ENCODE results near the gene ZBTB46. TPM values are rescaled to one million over a fixed set of nuclear protein-coding genes. Genes with fewer than 3 reads are reported as not detected.

Gene ZBTB46
- polyA plus RNA-seq, 2 donors: 0.68 to 1.0 TPM

DNA sequence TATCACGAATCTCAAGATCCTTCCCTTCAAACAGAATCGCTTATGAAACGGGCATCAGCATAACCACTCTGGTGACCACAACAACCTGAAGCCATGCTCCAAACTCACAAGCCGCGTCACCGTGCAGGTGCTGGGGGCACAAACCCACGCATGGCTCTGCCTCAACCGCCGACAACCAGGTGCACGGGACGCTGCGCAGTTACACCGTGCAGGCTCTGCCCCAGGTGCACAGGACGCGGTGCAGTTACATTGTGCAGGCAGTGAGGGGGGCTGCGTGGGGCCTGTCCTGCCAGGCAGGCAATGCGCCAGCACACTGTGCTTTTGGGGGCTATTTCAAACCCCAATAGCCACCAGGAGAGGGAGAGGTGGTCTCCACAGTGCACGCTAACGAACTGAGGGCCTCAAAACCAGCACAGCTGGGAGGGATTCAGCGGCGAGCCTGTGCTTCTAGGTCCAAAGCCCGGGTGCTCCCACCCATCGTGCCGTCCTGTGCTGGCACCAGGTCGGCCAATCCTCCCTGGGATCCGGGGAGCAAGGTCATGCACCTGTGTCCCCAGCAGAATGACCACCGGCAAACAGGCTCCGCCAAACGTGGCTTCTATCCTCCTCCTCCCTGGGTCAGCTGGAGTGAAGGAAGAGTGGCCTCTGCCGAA, 35.8 kb downstream of the ZBTB46 start:
- Histone ChIP-seq H3K9me3 (ENCODE audit: control insufficient read depth in 2 of 2, insufficient read depth in 1 of 2, low read depth in 1 of 2, low read length in 1 of 2) (no peaks in the 10 kb centered on the region), H3K4me1 (ENCODE audit: control insufficient read depth in 2 of 2, insufficient read depth in 2 of 2, low read length in 1 of 2) (no peaks in the 10 kb centered on the region), H3K36me3 (ENCODE audit: control insufficient read depth in 2 of 2, insufficient read depth in 2 of 2, low read length in 1 of 2) (peaks cover 0 to 2% of the 10 kb centered on the region in 2 donors), H3K4me3 (ENCODE audit: low read depth in 1 of 2, low read length in 2 of 2) (no peak overlapping the region), H3K27ac (ENCODE audit: low read depth in 2 of 2, low read length in 1 of 2) (no peak overlapping the region), H3K27me3 (ENCODE audit: control insufficient read depth in 1 of 2, insufficient read depth in 2 of 2, low read length in 2 of 2) (no peaks in the 10 kb centered on the region)
- 88 to 89% methylated on average over 30 of the region's 30 CpGs for WGBS, 2 donors

- H3K9me3 ChIP-seq (ENCODE audit: control insufficient read depth in 2 of 2, insufficient read depth in 1 of 2, low read depth in 1 of 2, low read length in 1 of 2): no peaks in the 10 kb centered on the region
- no peaks in the 10 kb centered on the region for H3K27me3 ChIP-seq (ENCODE audit: control insufficient read depth in 1 of 2, insufficient read depth in 2 of 2, low read length in 2 of 2)
- peaks cover 0 to 5% of the 10 kb centered on the region in 2 donors for H3K36me3 ChIP-seq (ENCODE audit: control insufficient read depth in 2 of 2, insufficient read depth in 2 of 2, low read length in 1 of 2)
- no peak overlapping the region for H3K27ac ChIP-seq (ENCODE audit: low read depth in 2 of 2, low read length in 1 of 2)
- no peaks in the 10 kb centered on the region for H3K4me1 ChIP-seq (ENCODE audit: control insufficient read depth in 2 of 2, insufficient read depth in 2 of 2, low read length in 1 of 2)
- WGBS, 2 donors: 79 to 82% methylated on average over 14 of the region's 14 CpGs
- no peak overlapping the region for H3K4me3 ChIP-seq (ENCODE audit: low read depth in 1 of 2, low read length in 2 of 2)
Observed at GRCh38 chr20:63794614-63795013, 36.5 kb downstream of the ZBTB46 start.

GRCh38 chr20:63792866-63793265, 38.2 kb downstream of the ZBTB46 start:
- peaks cover 0 to 7% of the 10 kb centered on the region in 2 donors for H3K36me3 ChIP-seq (ENCODE audit: control insufficient read depth in 2 of 2, insufficient read depth in 2 of 2, low read length in 1 of 2)
- WGBS, 2 donors: 76 to 79% methylated on average over 20 of the region's 20 CpGs
- H3K4me3 ChIP-seq (ENCODE audit: low read depth in 1 of 2, low read length in 2 of 2): no peak overlapping the region
- no peaks in the 10 kb centered on the region for H3K27me3 ChIP-seq (ENCODE audit: control insufficient read depth in 1 of 2, insufficient read depth in 2 of 2, low read length in 2 of 2)
- H3K9me3 ChIP-seq (ENCODE audit: control insufficient read depth in 2 of 2, insufficient read depth in 1 of 2, low read depth in 1 of 2, low read length in 1 of 2): no peaks in the 10 kb centered on the region
- H3K27ac ChIP-seq (ENCODE audit: low read depth in 2 of 2, low read length in 1 of 2): no peak overlapping the region
- no peaks in the 10 kb centered on the region for H3K4me1 ChIP-seq (ENCODE audit: control insufficient read depth in 2 of 2, insufficient read depth in 2 of 2, low read length in 1 of 2)

- Histone ChIP-seq H3K27me3 (ENCODE audit: control insufficient read depth in 1 of 2, insufficient read depth in 2 of 2, low read length in 2 of 2) (no peaks in the 10 kb centered on the region), H3K4me3 (ENCODE audit: low read depth in 1 of 2, low read length in 2 of 2) (no peak overlapping the region), H3K4me1 (ENCODE audit: control insufficient read depth in 2 of 2, insufficient read depth in 2 of 2, low read length in 1 of 2) (no peaks in the 10 kb centered on the region), H3K36me3 (ENCODE audit: control insufficient read depth in 2 of 2, insufficient read depth in 2 of 2, low read length in 1 of 2) (peaks cover 0 to 7% of the 10 kb centered on the region in 2 donors), H3K27ac (ENCODE audit: low read depth in 2 of 2, low read length in 1 of 2) (no peak overlapping the region), H3K9me3 (ENCODE audit: control insufficient read depth in 2 of 2, insufficient read depth in 1 of 2, low read depth in 1 of 2, low read length in 1 of 2) (no peaks in the 10 kb centered on the region)
- WGBS, 2 donors: 52 to 64% methylated on average over 23 of the region's 23 CpGs
Observed at GRCh38 chr20:63791497-63792156, 39.4 kb downstream of the ZBTB46 start.

GRCh38 chr20:63790572-63791168, 40.4 kb downstream of the ZBTB46 start:
- Histone ChIP-seq H3K9me3 (ENCODE audit: control insufficient read depth in 2 of 2, insufficient read depth in 1 of 2, low read depth in 1 of 2, low read length in 1 of 2) (no peaks in the 10 kb centered on the region), H3K27me3 (ENCODE audit: control insufficient read depth in 1 of 2, insufficient read depth in 2 of 2, low read length in 2 of 2) (no peaks in the 10 kb centered on the region), H3K36me3 (ENCODE audit: control insufficient read depth in 2 of 2, insufficient read depth in 2 of 2, low read length in 1 of 2) (peaks cover 0 to 7% of the 10 kb centered on the region in 2 donors), H3K4me1 (ENCODE audit: control insufficient read depth in 2 of 2, insufficient read depth in 2 of 2, low read length in 1 of 2) (no peaks in the 10 kb centered on the region), H3K4me3 (ENCODE audit: low read depth in 1 of 2, low read length in 2 of 2) (no peak overlapping the region), H3K27ac (ENCODE audit: low read depth in 2 of 2, low read length in 1 of 2) (no peak overlapping the region)
- WGBS, 2 donors: 92 to 93% methylated on average over 36 to 37 of the region's 37 CpGs

DNA sequence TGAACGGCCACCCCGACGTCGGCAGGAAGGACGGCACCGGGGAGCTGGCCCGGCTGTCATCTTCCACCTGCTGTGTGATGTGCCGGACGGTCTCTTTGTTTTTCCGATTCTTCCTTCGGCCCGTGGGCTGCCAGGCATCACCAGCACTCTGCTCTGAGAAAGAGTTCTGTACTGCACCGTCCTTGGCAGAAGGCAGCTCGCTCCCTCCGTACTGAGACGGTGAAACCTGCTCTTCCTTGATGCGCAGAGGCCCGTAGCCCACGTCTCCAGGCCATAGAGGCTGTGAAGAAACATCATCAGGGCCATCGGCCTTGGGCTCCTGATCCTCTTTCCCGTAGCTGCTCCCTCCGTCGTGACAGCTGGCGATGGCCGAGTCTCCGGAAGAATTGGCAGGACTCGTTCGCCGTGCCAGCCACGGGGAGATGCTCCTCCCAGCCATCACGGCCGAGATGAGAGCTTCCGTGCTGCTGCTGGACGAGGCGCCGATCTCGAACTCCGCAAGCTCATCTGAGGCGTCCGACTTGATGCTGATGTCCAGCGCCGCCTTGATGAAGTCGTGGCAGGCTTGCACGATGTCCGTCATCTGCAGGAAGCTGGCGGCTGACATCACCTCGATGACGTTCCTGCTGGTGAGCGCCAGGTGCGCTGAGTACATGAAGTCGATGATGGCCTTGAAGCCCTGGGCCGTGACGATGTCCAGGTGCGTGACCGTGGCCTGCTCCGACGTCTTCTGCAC, 41.1 kb downstream of the ZBTB46 start:
- H3K4me1 ChIP-seq (ENCODE audit: control insufficient read depth in 2 of 2, insufficient read depth in 2 of 2, low read length in 1 of 2): no peaks in the 10 kb centered on the region
- H3K4me3 ChIP-seq (ENCODE audit: low read depth in 1 of 2, low read length in 2 of 2): no peak overlapping the region
- H3K27me3 ChIP-seq (ENCODE audit: control insufficient read depth in 1 of 2, insufficient read depth in 2 of 2, low read length in 2 of 2): no peaks in the 10 kb centered on the region
- 92% methylated on average over 57 of the region's 57 CpGs for WGBS, 2 donors
- H3K36me3 ChIP-seq (ENCODE audit: control insufficient read depth in 2 of 2, insufficient read depth in 2 of 2, low read length in 1 of 2): peaks cover 0 to 7% of the 10 kb centered on the region in 2 donors
- no peak overlapping the region for H3K27ac ChIP-seq (ENCODE audit: low read depth in 2 of 2, low read length in 1 of 2)
- no peaks in the 10 kb centered on the region for H3K9me3 ChIP-seq (ENCODE audit: control insufficient read depth in 2 of 2, insufficient read depth in 1 of 2, low read depth in 1 of 2, low read length in 1 of 2)

GRCh38 chr20:63787749-63788148, 43.3 kb downstream of the ZBTB46 start:
- 84 to 86% methylated on average over 15 to 16 of the region's 16 CpGs for WGBS, 2 donors
- Histone ChIP-seq H3K27ac (ENCODE audit: low read depth in 2 of 2, low read length in 1 of 2) (no peak overlapping the region), H3K4me3 (ENCODE audit: low read depth in 1 of 2, low read length in 2 of 2) (no peak overlapping the region), H3K4me1 (ENCODE audit: control insufficient read depth in 2 of 2, insufficient read depth in 2 of 2, low read length in 1 of 2) (no peaks in the 10 kb centered on the region), H3K27me3 (ENCODE audit: control insufficient read depth in 1 of 2, insufficient read depth in 2 of 2, low read length in 2 of 2) (no peaks in the 10 kb centered on the region), H3K9me3 (ENCODE audit: control insufficient read depth in 2 of 2, insufficient read depth in 1 of 2, low read depth in 1 of 2, low read length in 1 of 2) (no peaks in the 10 kb centered on the region), H3K36me3 (ENCODE audit: control insufficient read depth in 2 of 2, insufficient read depth in 2 of 2, low read length in 1 of 2) (peaks cover 0 to 7% of the 10 kb centered on the region in 2 donors)

GRCh38 chr20:63787302-63787701, 43.8 kb downstream of the ZBTB46 start:
- Histone ChIP-seq H3K4me1 (ENCODE audit: control insufficient read depth in 2 of 2, insufficient read depth in 2 of 2, low read length in 1 of 2) (no peaks in the 10 kb centered on the region), H3K4me3 (ENCODE audit: low read depth in 1 of 2, low read length in 2 of 2) (no peak overlapping the region), H3K27me3 (ENCODE audit: control insufficient read depth in 1 of 2, insufficient read depth in 2 of 2, low read length in 2 of 2) (no peaks in the 10 kb centered on the region), H3K27ac (ENCODE audit: low read depth in 2 of 2, low read length in 1 of 2) (no peak overlapping the region), H3K36me3 (ENCODE audit: control insufficient read depth in 2 of 2, insufficient read depth in 2 of 2, low read length in 1 of 2) (peaks cover 0 to 7% of the 10 kb centered on the region in 2 donors), H3K9me3 (ENCODE audit: control insufficient read depth in 2 of 2, insufficient read depth in 1 of 2, low read depth in 1 of 2, low read length in 1 of 2) (no peaks in the 10 kb centered on the region)
- WGBS, 2 donors: 84 to 86% methylated on average over 11 of the region's 11 CpGs

DNA sequence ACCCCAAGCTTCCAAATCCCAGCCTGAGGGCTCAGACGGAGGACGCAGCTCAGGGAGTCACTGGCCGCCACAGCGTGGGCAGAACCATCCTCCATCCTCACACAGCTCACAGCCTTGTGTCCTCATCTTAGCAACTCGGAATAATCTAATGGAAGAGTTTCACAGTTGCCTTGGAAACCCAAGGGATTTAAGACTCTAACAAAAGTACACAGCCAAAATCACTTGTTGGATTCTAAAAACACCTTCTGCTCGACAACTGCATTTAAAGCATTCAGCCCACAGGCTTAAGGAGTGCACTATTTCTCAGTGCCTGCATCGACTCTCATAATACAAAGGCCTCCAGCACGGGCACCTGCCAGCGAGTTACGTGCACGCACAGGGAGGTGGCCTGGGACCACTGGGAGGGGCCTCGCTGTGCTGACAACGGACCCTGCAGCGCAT, 45.4 kb downstream of the ZBTB46 start:
- H3K4me1 ChIP-seq (ENCODE audit: control insufficient read depth in 2 of 2, insufficient read depth in 2 of 2, low read length in 1 of 2): no peaks in the 10 kb centered on the region
- 67 to 70% methylated on average over 14 of the region's 14 CpGs for WGBS, 2 donors
- H3K4me3 ChIP-seq (ENCODE audit: low read depth in 1 of 2, low read length in 2 of 2): no peak overlapping the region
- H3K36me3 ChIP-seq (ENCODE audit: control insufficient read depth in 2 of 2, insufficient read depth in 2 of 2, low read length in 1 of 2): peaks cover 0 to 7% of the 10 kb centered on the region in 2 donors
- no peak overlapping the region for H3K27ac ChIP-seq (ENCODE audit: low read depth in 2 of 2, low read length in 1 of 2)
- no peaks in the 10 kb centered on the region for H3K27me3 ChIP-seq (ENCODE audit: control insufficient read depth in 1 of 2, insufficient read depth in 2 of 2, low read length in 2 of 2)
- H3K9me3 ChIP-seq (ENCODE audit: control insufficient read depth in 2 of 2, insufficient read depth in 1 of 2, low read depth in 1 of 2, low read length in 1 of 2): no peaks in the 10 kb centered on the region
